H9 (cell line): ENCODE data around the gene HHIPL2. TPM values are rescaled to one million over a fixed set of nuclear protein-coding genes. Genes with fewer than 3 reads are reported as not detected.

Experiments used
- DNase-seq: peaks from one replicate; pipeline ENCODE4 v3.0.0-alpha.2; 2017
- H2AFZ ChIP-seq: one replicate; pipeline ENCODE4 v1.6.1; 2013; ENCODE audit warnings: mild to moderate bottlenecking, low read length, control low read depth, moderate library complexity
- H2AK5ac ChIP-seq: 2 replicates; pipeline ENCODE4 v1.6.1; 2013; ENCODE audit warnings: low read length, control low read depth, mixed read lengths; ENCODE audit not compliant: insufficient read length
- H2BK120ac ChIP-seq: one replicate; pipeline ENCODE4 v1.6.1; 2013; ENCODE audit warnings: low read depth, mild to moderate bottlenecking, low read length, control low read depth, inconsistent platforms; ENCODE audit not compliant: poor library complexity, severe bottlenecking
- H2BK12ac ChIP-seq: 2 replicates; pipeline ENCODE4 v1.6.1; 2013; ENCODE audit warnings: low read length, control low read depth, mixed read lengths, low read depth; ENCODE audit not compliant: insufficient read length
- H2BK15ac ChIP-seq: 2 replicates; pipeline ENCODE4 v1.6.1; 2013; ENCODE audit warnings: low read depth, low read length, control low read depth
- H2BK20ac ChIP-seq: one replicate; pipeline ENCODE4 v1.6.1; 2013; ENCODE audit warnings: low read depth, mild to moderate bottlenecking, low read length, control low read depth, inconsistent platforms; ENCODE audit not compliant: poor library complexity, severe bottlenecking
- H2BK5ac ChIP-seq: 2 replicates; pipeline ENCODE4 v1.6.1; 2013; ENCODE audit warnings: low read length, control low read depth, mixed read lengths; ENCODE audit not compliant: insufficient read length
- H3K14ac ChIP-seq: 2 replicates; pipeline ENCODE4 v1.6.1; 2013; ENCODE audit warnings: low read length, control low read depth; ENCODE audit not compliant: insufficient read depth
- H3K18ac ChIP-seq: 2 replicates; pipeline ENCODE4 v1.6.1; 2013; ENCODE audit warnings: low read depth, mild to moderate bottlenecking, mixed read lengths, low read length, control low read depth; ENCODE audit not compliant: insufficient read length
- H3K23ac ChIP-seq: 2 replicates; pipeline ENCODE4 v1.6.1; 2013; ENCODE audit warnings: low read length, control low read depth, mixed read lengths, low read depth; ENCODE audit not compliant: insufficient read length
- H3K23me2 ChIP-seq: 2 replicates; pipeline ENCODE4 v1.6.1; 2013; ENCODE audit warnings: low read depth, mild to moderate bottlenecking, mixed read lengths, low read length, control low read depth; ENCODE audit not compliant: insufficient read length, poor library complexity, severe bottlenecking
- H3K27ac ChIP-seq: 2 replicates; pipeline ENCODE4 v1.5.1; 2013; ENCODE audit warnings: low read length, control low read depth, mixed read lengths, low read depth; ENCODE audit not compliant: insufficient read length
- H3K27me3 ChIP-seq: 2 replicates; pipeline ENCODE4 v1.6.1; 2013; ENCODE audit warnings: low read length, control low read depth, inconsistent platforms; ENCODE audit not compliant: insufficient read depth
- H3K4ac ChIP-seq: 2 replicates; pipeline ENCODE4 v1.6.1; 2013; ENCODE audit warnings: low read depth, mild to moderate bottlenecking, control low read depth, inconsistent platforms, low read length, moderate library complexity
- H3K4me1 ChIP-seq: 2 replicates; pipeline ENCODE4 v1.6.1; 2013; ENCODE audit warnings: low read length, control low read depth, inconsistent platforms; ENCODE audit not compliant: insufficient read depth
- H3K4me2 ChIP-seq: 2 replicates; pipeline ENCODE4 v1.6.1; 2013; ENCODE audit warnings: low read length, control low read depth, mixed read lengths; ENCODE audit not compliant: insufficient read length, insufficient read depth
- H3K56ac ChIP-seq: 2 replicates; pipeline ENCODE4 v1.6.1; 2013; ENCODE audit warnings: low read depth, mild to moderate bottlenecking, mixed read lengths, low read length, control low read depth; ENCODE audit not compliant: insufficient read length
- H3K79me1 ChIP-seq: 2 replicates; pipeline ENCODE4 v1.6.1; 2013; ENCODE audit warnings: low read depth, mild to moderate bottlenecking, moderate library complexity, low read length, control low read depth, inconsistent platforms; ENCODE audit not compliant: insufficient read depth, poor library complexity, severe bottlenecking
- H3K79me2 ChIP-seq: 2 replicates; pipeline ENCODE4 v1.6.1; 2013; ENCODE audit warnings: low read length, control low read depth, inconsistent platforms; ENCODE audit not compliant: insufficient read depth
- H3K9ac ChIP-seq: 2 replicates; pipeline ENCODE4 v1.6.1; 2013; ENCODE audit warnings: low read length, control low read depth, mixed read lengths; ENCODE audit not compliant: insufficient read length; ENCODE audit errors: extremely low read depth
- H3K9me3 ChIP-seq: one replicate; pipeline ENCODE4 v1.6.1; 2013; ENCODE audit warnings: low read depth, low read length, inconsistent platforms; ENCODE audit not compliant: control insufficient read depth
- H3T11ph ChIP-seq: one replicate; pipeline ENCODE4 v1.6.1; 2013; ENCODE audit warnings: mild to moderate bottlenecking, low read length, control low read depth, inconsistent platforms
- H4K20me1 ChIP-seq: one replicate; pipeline ENCODE4 v1.6.1; 2013; ENCODE audit not compliant: control insufficient read depth, insufficient read length, insufficient read depth
- H4K5ac ChIP-seq: 2 replicates; pipeline ENCODE4 v1.6.1; 2013; ENCODE audit warnings: low read depth, mild to moderate bottlenecking, mixed read lengths, low read length, control low read depth; ENCODE audit not compliant: insufficient read length
- H4K8ac ChIP-seq: replicated peaks from 2 replicates; pipeline ENCODE4 v1.6.1; 2013; ENCODE audit warnings: low read length, control low read depth, mixed read lengths, low read depth; ENCODE audit not compliant: insufficient read length
- H4K91ac ChIP-seq: 2 replicates; pipeline ENCODE4 v1.6.1; 2013; ENCODE audit warnings: low read depth, mild to moderate bottlenecking, moderate library complexity, mixed read lengths, low read length, control low read depth; ENCODE audit not compliant: insufficient read length
- H3K27ac Mint-ChIP-seq, 3 experiments: 2 replicates in 2 of 3; 3 replicates in 1 of 3; pipeline ENCODE4 v1.8.0; 2020 to 2021; ENCODE audit warnings: mixed read lengths in 3 of 3, mild to moderate bottlenecking in 1 of 3, moderate library complexity in 1 of 3
- H3K27me3 Mint-ChIP-seq: 2 replicates; pipeline ENCODE4 v1.8.0; 2021; ENCODE audit warnings: low read depth, mild to moderate bottlenecking, moderate library complexity, mixed read lengths
- H3K36me3 Mint-ChIP-seq, 3 experiments: 2 replicates in 2 of 3; 3 replicates in 1 of 3; pipeline ENCODE4 v1.8.0; 2020 to 2021; ENCODE audit warnings: low read depth in 3 of 3, mixed read lengths in 3 of 3; ENCODE audit not compliant: insufficient read depth in 1 of 3
- H3K4me1 Mint-ChIP-seq, 2 experiments: 2 replicates each; pipeline ENCODE4 v1.8.0; 2020; ENCODE audit warnings: mixed read lengths in 2 of 2
- H3K4me3 Mint-ChIP-seq, 2 experiments: 2 replicates in 1 of 2; 3 replicates in 1 of 2; pipeline ENCODE4 v1.8.0; 2020 to 2021; ENCODE audit warnings: mild to moderate bottlenecking in 2 of 2, mixed read lengths in 2 of 2, moderate library complexity in 1 of 2
- H3K9me3 Mint-ChIP-seq, 2 experiments: 2 replicates in 1 of 2; 3 replicates in 1 of 2; pipeline ENCODE4 v1.8.0; 2020; ENCODE audit warnings: mild to moderate bottlenecking in 2 of 2, mixed read lengths in 2 of 2, moderate library complexity in 1 of 2
- WGBS: extraction: QIAGEN DNeasy Blood & Tissue Kit; methylation state at CpG from one replicate; pipeline ENCODE4 v1.1.7; 2013; ENCODE audit warnings: missing lambda C conversion rate, low lambda C conversion rate, mixed read lengths; ENCODE audit not compliant: insufficient read length; ENCODE audit errors: extremely low coverage; 5-methylcytosine and 5-hydroxymethylcytosine counted together
- total RNA-seq: library from RNA; stranded (reverse); gene quantifications from 2 replicates; pipeline ENCODE4 v1.2.1, GENCODE V29; 2021
- TF ChIP-seq, protein P1 (sequence below): fragments of 200-600 bp; sonication (generic); conservative IDR thresholded peaks from 3 replicates; pipeline ENCODE4 v1.8.0; 2021; ENCODE audit warnings: antibody characterized with exemption, mild to moderate bottlenecking

Gene HHIPL2
- total RNA-seq, 1 experiment from 2014 or later = 0.39 TPM

- H3K56ac ChIP-seq = no peak overlapping the region
- Mint-ChIP-seq H3K36me3 (no peaks in the 10 kb centered on the region), H3K9me3 (no peaks in the 10 kb centered on the region), H3K27me3 (peaks cover 14% of the 10 kb centered on the region), H3K27ac (no peak overlapping the region), H3K4me3 (no peak overlapping the region), H3K4me1 (peaks cover 5 to 8% of the 10 kb centered on the region in 2 experiments)
- H3K79me1 ChIP-seq = no peaks in the 10 kb centered on the region
- H2BK12ac ChIP-seq = no peak overlapping the region
- H2BK5ac ChIP-seq = no peak overlapping the region
- H4K8ac ChIP-seq = no peak overlapping the region
- no peak overlapping the region for H4K5ac ChIP-seq
- no peaks in the 10 kb centered on the region for H3K9me3 ChIP-seq
- H3K4me2 ChIP-seq = no peak overlapping the region
- H2BK15ac ChIP-seq = no peak overlapping the region
- H3K23me2 ChIP-seq = no peaks in the 10 kb centered on the region
- no peaks in the 10 kb centered on the region for H3K79me2 ChIP-seq
- no peak overlapping the region for H3T11ph ChIP-seq
- no peak overlapping the region for H3K14ac ChIP-seq
- no peaks in the 10 kb centered on the region for H3K4me1 ChIP-seq
- no peak overlapping the region for H4K91ac ChIP-seq
- H4K20me1 ChIP-seq = no peaks in the 10 kb centered on the region
- H2AK5ac ChIP-seq = no peak overlapping the region
- no peak overlapping the region for H3K18ac ChIP-seq
- H2BK120ac ChIP-seq = no peak overlapping the region
- H2BK20ac ChIP-seq = no peak overlapping the region
- no peak overlapping the region for H2AFZ ChIP-seq
- DNase-seq = no peak
- TF ChIP-seq, protein P1, sequence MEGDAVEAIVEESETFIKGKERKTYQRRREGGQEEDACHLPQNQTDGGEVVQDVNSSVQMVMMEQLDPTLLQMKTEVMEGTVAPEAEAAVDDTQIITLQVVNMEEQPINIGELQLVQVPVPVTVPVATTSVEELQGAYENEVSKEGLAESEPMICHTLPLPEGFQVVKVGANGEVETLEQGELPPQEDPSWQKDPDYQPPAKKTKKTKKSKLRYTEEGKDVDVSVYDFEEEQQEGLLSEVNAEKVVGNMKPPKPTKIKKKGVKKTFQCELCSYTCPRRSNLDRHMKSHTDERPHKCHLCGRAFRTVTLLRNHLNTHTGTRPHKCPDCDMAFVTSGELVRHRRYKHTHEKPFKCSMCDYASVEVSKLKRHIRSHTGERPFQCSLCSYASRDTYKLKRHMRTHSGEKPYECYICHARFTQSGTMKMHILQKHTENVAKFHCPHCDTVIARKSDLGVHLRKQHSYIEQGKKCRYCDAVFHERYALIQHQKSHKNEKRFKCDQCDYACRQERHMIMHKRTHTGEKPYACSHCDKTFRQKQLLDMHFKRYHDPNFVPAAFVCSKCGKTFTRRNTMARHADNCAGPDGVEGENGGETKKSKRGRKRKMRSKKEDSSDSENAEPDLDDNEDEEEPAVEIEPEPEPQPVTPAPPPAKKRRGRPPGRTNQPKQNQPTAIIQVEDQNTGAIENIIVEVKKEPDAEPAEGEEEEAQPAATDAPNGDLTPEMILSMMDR = no peak
- no peak overlapping the region for H3K4ac ChIP-seq
- no peak overlapping the region for H3K27ac ChIP-seq
- H3K9ac ChIP-seq = no peak overlapping the region
- no CpG with 5 or more reads among the region's 3 CpGs for WGBS
- no peaks in the 10 kb centered on the region for H3K27me3 ChIP-seq
- H3K23ac ChIP-seq = no peak overlapping the region
Observed at GRCh38 chr1:222594789-222595188, 46.9 kb upstream of the HHIPL2 start.
